22Rv1 (cell line): ENCODE measurements around the gene RERGL.
"Not testable (repeated sequence)": the region's sequence is repeated elsewhere in the genome, so short reads cannot be mapped to it uniquely, and the experiment has no call there.

Experiments used
- H3K27ac ChIP-seq: fragments of 450-650 bp; 2 replicates; pipeline ENCODE4 v1.5.1; 2017
- ZFX ChIP-seq: fragments of 450-650 bp; IDR thresholded peaks from 2 replicates; pipeline ENCODE4 v1.6.1; 2017; ENCODE audit warnings: antibody characterized with exemption, borderline replicate concordance
- TF ChIP-seq, protein P1 (sequence below): fragments of 450-650 bp; IDR thresholded peaks from 2 replicates; pipeline ENCODE4 v1.5.1; 2017; ENCODE audit warnings: mild to moderate bottlenecking

RERGL gene

DNA sequence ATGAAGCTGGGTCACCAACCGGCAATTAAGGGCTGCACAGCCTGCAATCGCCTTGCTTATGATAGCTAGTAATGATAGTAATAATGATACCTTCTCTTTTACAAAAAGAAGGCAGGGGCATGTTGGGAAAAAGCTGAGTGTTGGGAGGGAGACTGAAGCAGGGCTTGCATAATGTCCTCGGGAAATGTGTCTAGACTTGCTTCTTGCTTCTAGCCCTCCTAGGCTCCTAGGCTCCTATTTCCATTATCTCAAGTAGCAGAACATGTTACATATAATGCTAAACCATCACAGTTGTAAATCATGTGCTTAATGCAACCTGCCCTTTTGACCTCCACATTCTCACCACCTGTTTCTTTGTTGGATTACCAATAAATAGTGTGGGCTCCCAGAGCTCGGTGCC is 18.7 kb downstream of the RERGL start:
- no peak for TF ChIP-seq ZFX
- TF ChIP-seq, protein P1, sequence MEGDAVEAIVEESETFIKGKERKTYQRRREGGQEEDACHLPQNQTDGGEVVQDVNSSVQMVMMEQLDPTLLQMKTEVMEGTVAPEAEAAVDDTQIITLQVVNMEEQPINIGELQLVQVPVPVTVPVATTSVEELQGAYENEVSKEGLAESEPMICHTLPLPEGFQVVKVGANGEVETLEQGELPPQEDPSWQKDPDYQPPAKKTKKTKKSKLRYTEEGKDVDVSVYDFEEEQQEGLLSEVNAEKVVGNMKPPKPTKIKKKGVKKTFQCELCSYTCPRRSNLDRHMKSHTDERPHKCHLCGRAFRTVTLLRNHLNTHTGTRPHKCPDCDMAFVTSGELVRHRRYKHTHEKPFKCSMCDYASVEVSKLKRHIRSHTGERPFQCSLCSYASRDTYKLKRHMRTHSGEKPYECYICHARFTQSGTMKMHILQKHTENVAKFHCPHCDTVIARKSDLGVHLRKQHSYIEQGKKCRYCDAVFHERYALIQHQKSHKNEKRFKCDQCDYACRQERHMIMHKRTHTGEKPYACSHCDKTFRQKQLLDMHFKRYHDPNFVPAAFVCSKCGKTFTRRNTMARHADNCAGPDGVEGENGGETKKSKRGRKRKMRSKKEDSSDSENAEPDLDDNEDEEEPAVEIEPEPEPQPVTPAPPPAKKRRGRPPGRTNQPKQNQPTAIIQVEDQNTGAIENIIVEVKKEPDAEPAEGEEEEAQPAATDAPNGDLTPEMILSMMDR = no peak
- H3K27ac ChIP-seq = no peak overlapping the region

DNA sequence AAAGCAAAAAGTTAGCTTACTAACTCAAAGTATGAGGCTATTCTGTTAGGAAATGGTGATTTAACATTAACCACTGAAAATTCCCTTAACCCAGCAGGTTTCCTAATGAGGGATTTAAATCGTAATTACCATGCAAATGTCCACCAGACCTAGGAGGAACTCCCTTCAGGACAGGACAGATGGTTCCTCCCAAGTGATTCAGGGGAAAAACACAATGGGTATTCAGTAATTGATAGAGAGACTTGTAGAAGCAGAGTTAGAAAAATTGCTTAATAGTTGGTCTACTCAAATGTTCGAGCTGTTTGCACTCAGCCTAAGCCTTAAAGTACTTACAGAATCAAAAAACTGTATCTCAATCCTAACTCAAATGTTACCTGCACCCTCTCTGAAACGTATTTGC is 21.6 kb downstream of the RERGL start:
- no peak overlapping the region for H3K27ac ChIP-seq
- TF ChIP-seq ZFX = no peak
- TF ChIP-seq, protein P1 = no peak

GRCh38 chr12:18066666-18067065 is 23.3 kb downstream of the RERGL start:
- no peak overlapping the region for H3K27ac ChIP-seq

GRCh38 chr12:18062867-18063266 is 27.1 kb downstream of the RERGL start:
- not testable (repeated sequence) for H3K27ac ChIP-seq

More at GRCh38 chr12:18066666-18067065, 23.3 kb downstream of the RERGL start:
- TF ChIP-seq, protein P1 = no peak

DNA sequence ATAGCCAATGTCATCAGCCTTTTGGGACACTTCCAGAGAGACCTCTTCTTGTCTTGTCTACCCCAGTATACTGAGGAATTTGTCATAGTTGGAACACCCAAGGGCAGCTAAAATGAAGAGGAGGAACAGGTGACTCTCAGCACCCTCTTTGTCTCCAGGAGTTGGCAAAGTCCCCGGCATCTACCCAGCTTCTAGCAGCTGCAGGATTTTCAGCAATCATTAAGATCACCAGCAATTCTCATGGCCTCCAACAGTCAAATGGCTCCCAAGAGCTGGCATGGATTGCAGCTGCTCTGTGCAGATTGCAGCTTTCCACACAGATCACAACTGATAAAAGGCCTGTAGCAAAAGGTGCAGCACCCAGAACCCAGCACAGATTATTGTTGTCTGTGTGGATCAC is 32.9 kb downstream of the RERGL start:
- TF ChIP-seq, protein P1 = no peak
- TF ChIP-seq ZFX = no peak
- no peak overlapping the region for H3K27ac ChIP-seq

DNA sequence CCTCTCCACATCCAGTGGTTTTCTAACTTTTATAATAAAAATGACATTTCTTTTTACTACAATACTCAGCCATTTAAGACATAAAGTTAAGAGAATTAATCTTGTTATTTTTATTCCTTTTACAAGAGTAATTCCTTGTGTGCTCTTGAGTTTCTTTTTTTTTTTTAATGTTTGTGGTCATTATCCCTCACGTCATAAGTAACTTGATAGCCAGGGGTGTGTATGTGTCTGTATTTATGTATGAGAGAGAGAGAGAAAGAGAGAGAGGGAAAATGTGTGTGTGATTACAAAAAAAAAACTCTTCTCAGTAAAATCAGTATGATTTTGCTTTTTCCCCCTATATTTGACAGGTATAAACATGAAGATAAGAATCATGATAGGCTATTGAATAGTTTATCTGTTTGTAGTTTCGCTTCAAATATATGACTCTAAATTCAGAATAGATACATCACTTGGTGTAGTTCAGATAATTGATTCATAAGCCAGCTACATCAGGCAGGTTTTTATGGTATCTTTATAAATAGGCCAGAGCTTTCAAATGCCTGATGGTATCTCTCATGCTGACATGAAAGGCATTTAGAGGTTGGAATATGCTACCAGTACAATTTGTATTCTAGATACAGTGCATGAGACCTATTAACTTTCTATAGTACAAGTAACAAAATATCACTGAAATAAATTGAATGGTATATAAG is 34.9 kb downstream of the RERGL start:
- TF ChIP-seq, protein P1 = no peak
- TF ChIP-seq ZFX = no peak
- no peak overlapping the region for H3K27ac ChIP-seq

GRCh38 chr12:18045446-18045992 is 44.5 kb downstream of the RERGL start:
- TF ChIP-seq, protein P1 = no peak
- TF ChIP-seq ZFX = no peak

GRCh38 chr12:18040060-18040742 is 49.8 kb downstream of the RERGL start:
- H3K27ac ChIP-seq = not testable (repeated sequence)

More at GRCh38 chr12:18045446-18045992, 44.5 kb downstream of the RERGL start:
- no peak overlapping the region for H3K27ac ChIP-seq
